GM12878 (cell line): ENCODE results near the gene PIP.

Experiments
- CHD4 ChIP-seq: fragments of 200-600 bp; sonication (generic); IDR thresholded peaks from 2 replicates; pipeline ENCODE4 v1.6.1; 2016; ENCODE audit warnings: mild to moderate bottlenecking
- CTCF ChIP-seq, 3 experiments: IDR thresholded peaks in 2 of 3; conservative IDR thresholded peaks in 1 of 3; 2 replicates each; pipeline ENCODE4 v1.5.1; 2011; ENCODE audit warnings: low read depth in 3 of 3, low read length in 3 of 3, mild to moderate bottlenecking in 3 of 3, control low read depth in 2 of 3, moderate library complexity in 2 of 3, inconsistent platforms in 1 of 3, mixed read lengths in 1 of 3; ENCODE audit not compliant: control insufficient read depth in 2 of 3, insufficient read depth in 1 of 3; ENCODE audit errors: extremely low read depth in 1 of 3
- EZH2 ChIP-seq: IDR thresholded peaks from 2 replicates; pipeline ENCODE4 v1.6.1; 2012; ENCODE audit warnings: low read depth, mild to moderate bottlenecking, control low read depth, inconsistent platforms, low read length, borderline replicate concordance; ENCODE audit not compliant: control insufficient read depth
- SIN3A ChIP-seq: IDR thresholded peaks from 2 replicates; pipeline ENCODE4 v1.6.1; 2012; ENCODE audit warnings: low read depth, low read length, improper control_type of control experiment
- TAF1 ChIP-seq: IDR thresholded peaks from 2 replicates; pipeline ENCODE4 v1.6.1; 2011; ENCODE audit warnings: mild to moderate bottlenecking, low read depth, low read length, borderline replicate concordance
- TCF12 ChIP-seq: IDR thresholded peaks from 2 replicates; pipeline ENCODE4 v1.6.1; 2011; ENCODE audit warnings: low read depth, mild to moderate bottlenecking, low read length
- ZNF274 ChIP-seq: IDR thresholded peaks from one replicate; pipeline ENCODE4 v1.8.0; 2011; ENCODE audit not compliant: insufficient read length, insufficient read depth
- ZNF384 ChIP-seq: IDR thresholded peaks from 2 replicates; pipeline ENCODE4 v1.6.1; 2012; ENCODE audit warnings: low read depth, mild to moderate bottlenecking, low read length, improper control_type of control experiment, borderline replicate concordance
- TF ChIP-seq, protein P1 (sequence below): IDR thresholded peaks from 2 replicates; pipeline ENCODE4 v1.6.1; 2012; ENCODE audit warnings: low read depth, low read length, improper control_type of control experiment

GRCh38 chr7:143148651-143149050 lies 16.8 kb downstream of the PIP start:
- TF ChIP-seq TCF12 = no peak
- TF ChIP-seq CTCF (IDR thresholded peaks at IDR 0.05 in 2 of 3, conservative IDR thresholded peaks at IDR 0.05 in 1 of 3; ENCODE audit: control insufficient read depth in 2 of 3, extremely low read depth in 1 of 3, insufficient read depth in 1 of 3, low read depth in 3 of 3, low read length in 3 of 3) = no peak
- no peak for TF ChIP-seq ZNF384
- TF ChIP-seq, protein P1, sequence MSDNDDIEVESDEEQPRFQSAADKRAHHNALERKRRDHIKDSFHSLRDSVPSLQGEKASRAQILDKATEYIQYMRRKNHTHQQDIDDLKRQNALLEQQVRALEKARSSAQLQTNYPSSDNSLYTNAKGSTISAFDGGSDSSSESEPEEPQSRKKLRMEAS = no peak
- no peak for TF ChIP-seq CHD4
- TF ChIP-seq SIN3A = no peak
- no peak for TF ChIP-seq ZNF274
- TF ChIP-seq EZH2 = no peak
- TF ChIP-seq TAF1 = no peak
